ENCODE data around the gene PREX1.

PREX1 gene

DNA sequence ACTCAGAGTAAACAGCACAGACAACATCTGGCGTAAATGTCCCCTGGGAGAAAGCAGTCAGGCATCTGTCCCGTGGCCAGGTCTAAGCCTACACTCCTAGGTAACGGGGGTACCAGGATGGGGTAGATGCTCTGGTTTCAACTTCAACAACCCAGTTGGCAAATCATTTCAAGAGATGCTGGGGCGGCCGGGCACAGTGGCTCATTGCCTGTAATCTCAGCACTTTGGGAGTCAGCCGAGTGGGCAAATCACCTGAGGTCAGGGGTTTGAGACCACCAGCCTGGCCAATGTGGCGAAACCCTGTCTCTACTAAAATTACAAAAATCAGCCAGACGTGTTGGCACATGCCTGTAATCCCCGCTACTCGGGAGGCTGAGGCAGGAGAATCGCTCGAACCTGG lies 12.3 kb downstream of the PREX1 start:
- Histone ChIP-seq H3K27ac (replicated peaks) (no peak overlapping the region), H3K27me3 (ENCODE audit: insufficient read depth, poor library complexity, severe bottlenecking) (no peaks in the 10 kb centered on the region), H3K4me3 (replicated peaks; ENCODE audit: insufficient read depth, low read length) (no peak overlapping the region)
- TF ChIP-seq GABPA (IDR thresholded peaks at IDR 0.05; ENCODE audit: low read depth) (no peak), CTCF (IDR thresholded peaks at IDR 0.05; ENCODE audit: insufficient read depth, low read length) (no peak)
- no peak for DNase-seq (ENCODE audit: low read depth in 1 of 2, low spot score in 1 of 2)

DNA sequence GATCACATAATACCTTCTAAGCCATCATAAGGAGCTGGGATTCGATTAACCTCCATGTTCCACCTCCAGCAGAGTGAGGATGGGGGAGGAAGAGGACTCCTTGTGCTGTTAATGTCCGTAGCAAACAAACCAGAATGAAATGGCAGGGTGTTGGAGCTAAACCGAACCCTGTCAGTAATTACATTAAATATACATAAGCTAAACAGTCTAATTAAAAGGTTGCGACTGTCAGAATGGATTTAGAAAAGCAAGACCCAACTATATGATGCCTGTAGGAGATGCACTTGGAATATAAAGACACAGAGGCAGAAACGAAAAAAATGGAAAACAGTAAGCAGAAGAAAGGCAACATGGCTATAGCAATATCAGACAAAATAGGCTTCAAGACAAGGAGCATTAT lies 13.2 kb downstream of the PREX1 start:
- H3K4me3 ChIP-seq (replicated peaks; ENCODE audit: insufficient read depth, low read length): no peak overlapping the region
- DNase-seq (ENCODE audit: low read depth in 1 of 2, low spot score in 1 of 2): no peak
- TF ChIP-seq POLR2AphosphoS5 (IDR thresholded peaks at IDR 0.05; ENCODE audit: low read depth): no peak
- no peak for TF ChIP-seq GABPA (IDR thresholded peaks at IDR 0.05; ENCODE audit: low read depth)
- TF ChIP-seq SPI1 (IDR thresholded peaks at IDR 0.05; ENCODE audit: borderline replicate concordance, low read depth): no peak
- no peak for TF ChIP-seq CTCF (IDR thresholded peaks at IDR 0.05; ENCODE audit: insufficient read depth, low read length)
- TF ChIP-seq, protein P1, sequence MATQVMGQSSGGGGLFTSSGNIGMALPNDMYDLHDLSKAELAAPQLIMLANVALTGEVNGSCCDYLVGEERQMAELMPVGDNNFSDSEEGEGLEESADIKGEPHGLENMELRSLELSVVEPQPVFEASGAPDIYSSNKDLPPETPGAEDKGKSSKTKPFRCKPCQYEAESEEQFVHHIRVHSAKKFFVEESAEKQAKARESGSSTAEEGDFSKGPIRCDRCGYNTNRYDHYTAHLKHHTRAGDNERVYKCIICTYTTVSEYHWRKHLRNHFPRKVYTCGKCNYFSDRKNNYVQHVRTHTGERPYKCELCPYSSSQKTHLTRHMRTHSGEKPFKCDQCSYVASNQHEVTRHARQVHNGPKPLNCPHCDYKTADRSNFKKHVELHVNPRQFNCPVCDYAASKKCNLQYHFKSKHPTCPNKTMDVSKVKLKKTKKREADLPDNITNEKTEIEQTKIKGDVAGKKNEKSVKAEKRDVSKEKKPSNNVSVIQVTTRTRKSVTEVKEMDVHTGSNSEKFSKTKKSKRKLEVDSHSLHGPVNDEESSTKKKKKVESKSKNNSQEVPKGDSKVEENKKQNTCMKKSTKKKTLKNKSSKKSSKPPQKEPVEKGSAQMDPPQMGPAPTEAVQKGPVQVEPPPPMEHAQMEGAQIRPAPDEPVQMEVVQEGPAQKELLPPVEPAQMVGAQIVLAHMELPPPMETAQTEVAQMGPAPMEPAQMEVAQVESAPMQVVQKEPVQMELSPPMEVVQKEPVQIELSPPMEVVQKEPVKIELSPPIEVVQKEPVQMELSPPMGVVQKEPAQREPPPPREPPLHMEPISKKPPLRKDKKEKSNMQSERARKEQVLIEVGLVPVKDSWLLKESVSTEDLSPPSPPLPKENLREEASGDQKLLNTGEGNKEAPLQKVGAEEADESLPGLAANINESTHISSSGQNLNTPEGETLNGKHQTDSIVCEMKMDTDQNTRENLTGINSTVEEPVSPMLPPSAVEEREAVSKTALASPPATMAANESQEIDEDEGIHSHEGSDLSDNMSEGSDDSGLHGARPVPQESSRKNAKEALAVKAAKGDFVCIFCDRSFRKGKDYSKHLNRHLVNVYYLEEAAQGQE (IDR thresholded peaks at IDR 0.05; ENCODE audit: insufficient replicate concordance, low read depth): no peak
- H3K27me3 ChIP-seq (ENCODE audit: insufficient read depth, poor library complexity, severe bottlenecking): no peaks in the 10 kb centered on the region
- H3K27ac ChIP-seq (replicated peaks): no peak overlapping the region

DNA sequence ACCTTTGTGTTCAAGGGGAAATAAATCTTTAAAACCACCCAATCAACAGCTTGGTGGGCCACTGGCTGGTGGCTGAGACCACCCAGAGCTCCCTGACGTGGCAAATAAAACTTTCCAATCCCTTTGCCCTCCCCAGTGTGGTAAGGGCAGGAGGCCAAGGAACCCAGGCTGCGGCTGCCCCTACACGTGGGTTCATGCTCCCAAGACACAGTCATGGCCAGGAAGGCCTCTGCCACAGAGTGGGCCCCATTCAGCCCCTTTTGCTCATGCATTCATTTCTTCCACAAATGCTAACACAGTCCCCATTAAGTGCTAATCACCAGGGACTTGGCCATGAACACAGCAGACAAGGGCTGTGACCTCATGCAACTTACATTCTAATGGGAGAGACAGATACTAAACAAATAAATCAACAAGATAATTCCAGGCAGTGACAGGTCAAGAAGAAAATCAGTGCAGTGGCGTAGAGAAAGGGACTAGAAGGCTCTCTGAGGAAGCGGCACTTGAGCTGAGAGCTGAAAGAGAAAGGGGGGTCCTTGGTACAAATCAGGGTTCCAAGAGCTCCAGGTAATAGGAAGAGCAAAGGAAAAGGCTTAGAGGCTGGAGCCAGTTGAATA lies 13.8 kb downstream of the PREX1 start:
- TF ChIP-seq GABPA (IDR thresholded peaks at IDR 0.05; ENCODE audit: low read depth): no peak
- TF ChIP-seq SPI1 (IDR thresholded peaks at IDR 0.05; ENCODE audit: borderline replicate concordance, low read depth): no peak
- no peak for TF ChIP-seq POLR2AphosphoS5 (IDR thresholded peaks at IDR 0.05; ENCODE audit: low read depth)
- TF ChIP-seq CTCF (IDR thresholded peaks at IDR 0.05; ENCODE audit: insufficient read depth, low read length): no peak
- no peak for DNase-seq (ENCODE audit: low read depth in 1 of 2, low spot score in 1 of 2)
- Histone ChIP-seq H3K27me3 (ENCODE audit: insufficient read depth, poor library complexity, severe bottlenecking) (no peaks in the 10 kb centered on the region), H3K27ac (replicated peaks) (no peak overlapping the region), H3K4me3 (replicated peaks; ENCODE audit: insufficient read depth, low read length) (no peak overlapping the region)

GRCh38 chr20:48813446-48813747 lies 14.4 kb downstream of the PREX1 start:
- no peak overlapping the region for H3K4me3 ChIP-seq (replicated peaks; ENCODE audit: insufficient read depth, low read length)
- H3K27me3 ChIP-seq (ENCODE audit: insufficient read depth, poor library complexity, severe bottlenecking): no peaks in the 10 kb centered on the region
- no peak overlapping the region for H3K27ac ChIP-seq (replicated peaks)
- DNase-seq (ENCODE audit: low read depth in 1 of 2, low spot score in 1 of 2): no peak
- TF ChIP-seq POLR2AphosphoS5 (IDR thresholded peaks at IDR 0.05; ENCODE audit: low read depth): no peak
- TF ChIP-seq CTCF (IDR thresholded peaks at IDR 0.05; ENCODE audit: insufficient read depth, low read length): no peak
- TF ChIP-seq GABPA (IDR thresholded peaks at IDR 0.05; ENCODE audit: low read depth): no peak
- no peak for TF ChIP-seq SPI1 (IDR thresholded peaks at IDR 0.05; ENCODE audit: borderline replicate concordance, low read depth)
- TF ChIP-seq, protein P1 (IDR thresholded peaks at IDR 0.05; ENCODE audit: insufficient replicate concordance, low read depth): no peak

All from HL-60 (cell line).